Stimulated activated CD4-positive, alpha-beta T cell treated with anti-CD3 and anti-CD28 coated beads, Interleukin-12 subunit alpha, Interleukin-12 subunit beta, amount 100 ng/mL, for 4 hours (primary cell): ENCODE measurements around the gene EFNA4.

Source experiments
- DNase-seq: peaks from one replicate; pipeline ENCODE4 v3.0.0-alpha.2; 2020

Gene EFNA4, protein sequence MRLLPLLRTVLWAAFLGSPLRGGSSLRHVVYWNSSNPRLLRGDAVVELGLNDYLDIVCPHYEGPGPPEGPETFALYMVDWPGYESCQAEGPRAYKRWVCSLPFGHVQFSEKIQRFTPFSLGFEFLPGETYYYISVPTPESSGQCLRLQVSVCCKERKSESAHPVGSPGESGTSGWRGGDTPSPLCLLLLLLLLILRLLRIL

DNA sequence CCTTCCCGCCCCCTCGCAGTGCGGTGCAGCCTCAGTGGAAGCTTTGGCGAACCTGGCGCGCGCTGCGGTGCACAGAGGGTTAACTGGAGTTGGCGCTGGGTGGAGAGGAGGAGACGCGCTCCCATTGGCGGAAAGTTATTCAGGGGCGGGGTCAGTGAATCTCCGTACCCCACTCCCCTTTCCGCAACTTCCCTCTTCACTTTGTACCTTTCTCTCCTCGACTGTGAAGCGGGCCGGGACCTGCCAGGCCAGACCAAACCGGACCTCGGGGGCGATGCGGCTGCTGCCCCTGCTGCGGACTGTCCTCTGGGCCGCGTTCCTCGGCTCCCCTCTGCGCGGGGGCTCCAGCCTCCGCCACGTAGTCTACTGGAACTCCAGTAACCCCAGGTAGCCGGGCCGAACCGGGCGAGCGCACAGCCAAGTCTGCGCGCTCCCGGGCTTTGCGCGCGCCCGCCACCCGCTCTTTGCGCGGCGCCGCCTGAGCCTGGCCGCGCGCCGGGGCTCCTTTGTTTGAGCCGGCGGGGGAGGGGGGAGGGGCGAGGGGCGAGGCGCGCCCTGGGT, at the start of gene EFNA4:
TSS of gene EFNA4 (plus strand) at position 191 of the 561 bp plus-strand sequence. CDS start at position 275, 84 bp downstream.
- peak; percentile 78 for DNase-seq

DNA sequence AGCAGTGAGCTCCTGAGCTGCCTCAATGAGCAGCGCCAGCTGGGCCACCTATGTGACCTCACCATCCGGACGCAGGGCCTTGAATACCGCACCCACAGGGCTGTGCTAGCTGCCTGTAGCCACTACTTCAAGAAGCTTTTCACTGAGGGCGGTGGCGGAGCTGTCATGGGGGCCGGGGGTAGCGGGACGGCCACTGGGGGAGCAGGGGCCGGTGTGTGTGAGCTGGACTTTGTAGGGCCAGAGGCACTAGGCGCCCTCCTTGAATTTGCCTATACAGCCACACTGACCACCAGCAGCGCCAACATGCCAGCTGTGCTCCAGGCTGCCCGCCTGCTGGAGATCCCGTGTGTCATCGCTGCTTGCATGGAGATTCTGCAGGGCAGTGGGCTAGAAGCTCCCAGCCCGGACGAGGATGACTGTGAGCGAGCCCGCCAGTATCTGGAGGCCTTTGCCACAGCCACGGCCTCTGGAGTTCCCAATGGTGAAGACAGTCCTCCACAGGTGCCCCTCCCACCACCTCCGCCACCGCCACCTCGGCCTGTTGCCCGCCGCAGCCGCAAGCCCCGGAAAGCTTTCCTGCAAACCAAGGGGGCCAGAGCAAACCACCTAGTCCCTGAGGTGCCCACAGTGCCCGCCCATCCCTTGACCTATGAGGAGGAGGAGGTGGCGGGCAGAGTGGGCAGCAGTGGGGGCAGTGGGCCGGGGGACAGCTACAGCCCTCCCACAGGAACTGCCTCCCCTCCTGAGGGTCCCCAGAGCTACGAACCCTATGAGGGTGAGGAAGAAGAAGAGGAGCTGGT, 48.6 kb upstream of the EFNA4 start:
- no peak for DNase-seq

DNA sequence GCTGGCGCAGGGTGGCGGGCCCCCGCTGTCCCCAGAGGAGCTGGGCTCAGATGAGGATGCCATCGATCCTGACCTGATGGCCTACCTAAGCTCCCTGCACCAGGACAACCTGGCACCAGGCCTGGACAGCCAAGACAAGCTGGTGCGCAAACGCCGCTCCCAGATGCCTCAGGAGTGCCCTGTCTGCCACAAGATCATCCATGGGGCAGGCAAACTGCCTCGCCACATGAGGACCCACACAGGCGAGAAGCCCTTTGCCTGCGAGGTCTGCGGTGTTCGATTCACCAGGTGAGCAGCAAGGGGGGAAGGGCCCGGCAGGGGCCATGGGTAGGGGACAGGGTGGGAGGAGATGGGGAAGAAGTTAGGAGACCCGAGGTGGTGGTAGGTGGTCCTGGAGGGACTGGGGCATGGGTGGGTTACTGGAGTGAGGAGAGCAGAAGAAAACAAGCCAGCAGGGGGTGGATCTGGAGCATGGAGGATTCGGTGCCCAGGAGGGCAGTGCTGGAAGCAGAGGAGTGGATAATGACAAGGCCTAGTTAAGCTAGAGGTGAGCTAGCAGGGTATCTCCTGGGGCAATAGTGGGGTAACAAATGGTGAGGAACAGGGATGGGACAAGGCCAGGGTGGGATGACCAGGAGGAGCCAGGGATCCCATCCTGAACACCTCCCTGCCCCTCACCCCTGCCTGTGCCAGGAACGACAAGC, 47.9 kb upstream of the EFNA4 start:
- DNase-seq: no peak

DNA sequence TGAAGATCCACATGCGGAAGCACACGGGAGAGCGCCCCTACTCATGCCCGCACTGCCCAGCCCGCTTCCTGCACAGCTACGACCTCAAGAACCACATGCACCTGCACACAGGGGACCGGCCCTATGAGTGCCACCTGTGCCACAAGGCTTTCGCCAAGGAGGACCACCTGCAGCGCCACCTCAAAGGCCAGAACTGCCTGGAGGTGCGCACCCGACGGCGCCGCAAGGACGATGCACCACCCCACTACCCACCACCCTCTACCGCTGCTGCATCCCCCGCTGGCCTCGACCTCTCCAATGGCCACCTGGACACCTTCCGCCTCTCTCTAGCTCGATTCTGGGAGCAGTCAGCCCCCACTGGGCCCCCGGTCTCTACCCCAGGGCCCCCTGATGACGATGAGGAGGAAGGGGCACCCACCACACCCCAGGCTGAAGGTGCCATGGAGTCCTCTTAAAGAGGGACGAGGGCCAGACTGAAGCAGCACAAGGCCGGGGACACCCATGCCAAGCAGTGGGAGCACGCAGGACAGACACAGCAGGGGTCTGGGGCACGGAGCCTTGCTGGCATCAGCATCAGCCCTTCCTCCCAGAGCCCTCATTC, 47.2 kb upstream of the EFNA4 start:
- no peak for DNase-seq

DNA sequence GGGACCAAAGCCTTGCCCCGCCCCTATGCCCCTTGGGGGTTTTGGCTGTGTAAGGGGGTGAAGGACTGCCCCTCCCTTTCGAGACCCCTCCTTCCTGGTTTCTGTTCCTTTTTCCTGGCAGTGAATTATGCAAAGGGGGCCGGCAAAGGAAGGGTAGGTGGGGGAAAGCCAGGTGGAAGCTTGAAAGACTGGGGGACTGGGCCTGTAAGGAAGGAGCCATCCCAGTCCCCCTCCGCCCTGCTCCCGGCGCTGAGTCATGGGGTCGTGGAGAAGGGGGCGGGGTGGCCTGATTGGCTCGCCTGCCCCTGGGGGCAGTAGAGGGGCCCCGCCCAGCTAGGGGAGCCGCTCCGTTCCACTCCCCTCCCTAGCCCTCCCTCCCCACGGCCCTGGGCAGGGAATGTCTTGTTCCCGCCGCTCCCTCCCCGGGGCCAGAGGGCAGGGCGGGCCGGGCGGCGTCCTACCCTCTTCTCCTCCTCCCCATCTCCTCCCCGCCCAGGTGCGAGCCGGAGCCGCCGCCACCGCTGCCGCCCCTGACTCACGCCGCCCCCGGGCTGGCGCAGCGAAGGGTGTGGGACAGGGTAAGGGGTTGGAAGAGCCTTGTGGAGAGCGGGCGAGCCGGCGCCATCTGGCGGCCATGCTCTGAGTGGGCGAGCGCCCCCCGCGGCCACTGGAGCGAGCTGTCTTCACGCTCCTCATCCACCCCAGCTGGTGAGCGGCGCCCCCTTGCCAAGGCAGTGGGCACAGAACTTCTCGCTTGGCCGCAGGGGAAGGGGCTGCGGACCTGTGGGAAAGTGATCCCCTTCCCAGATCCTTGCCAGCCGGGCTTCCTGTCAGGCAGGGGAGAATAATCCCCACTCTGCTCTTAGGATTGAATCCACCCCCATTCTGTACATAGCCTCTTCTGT, 46.2 kb upstream of the EFNA4 start:
- peak; percentile 92 for DNase-seq

DNA sequence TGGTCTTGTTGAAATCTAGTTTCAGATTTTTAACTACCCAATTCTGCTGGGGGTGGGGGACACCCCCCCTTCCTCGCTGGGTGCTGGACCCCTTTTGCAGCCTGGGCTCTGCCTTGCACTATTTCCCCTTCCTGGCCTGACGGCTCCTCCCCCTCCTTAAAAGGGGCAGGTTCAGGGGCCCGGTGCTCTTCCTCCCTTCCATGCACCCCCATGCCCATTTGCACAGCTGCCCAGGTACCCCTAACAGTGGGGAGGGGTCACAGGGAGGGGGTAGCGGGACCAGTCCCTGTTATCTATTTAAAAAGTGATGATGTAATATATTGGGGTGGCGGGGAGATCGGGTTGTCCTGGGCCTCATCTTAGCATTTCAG, 45.6 kb upstream of the EFNA4 start:
- no peak for DNase-seq

DNA sequence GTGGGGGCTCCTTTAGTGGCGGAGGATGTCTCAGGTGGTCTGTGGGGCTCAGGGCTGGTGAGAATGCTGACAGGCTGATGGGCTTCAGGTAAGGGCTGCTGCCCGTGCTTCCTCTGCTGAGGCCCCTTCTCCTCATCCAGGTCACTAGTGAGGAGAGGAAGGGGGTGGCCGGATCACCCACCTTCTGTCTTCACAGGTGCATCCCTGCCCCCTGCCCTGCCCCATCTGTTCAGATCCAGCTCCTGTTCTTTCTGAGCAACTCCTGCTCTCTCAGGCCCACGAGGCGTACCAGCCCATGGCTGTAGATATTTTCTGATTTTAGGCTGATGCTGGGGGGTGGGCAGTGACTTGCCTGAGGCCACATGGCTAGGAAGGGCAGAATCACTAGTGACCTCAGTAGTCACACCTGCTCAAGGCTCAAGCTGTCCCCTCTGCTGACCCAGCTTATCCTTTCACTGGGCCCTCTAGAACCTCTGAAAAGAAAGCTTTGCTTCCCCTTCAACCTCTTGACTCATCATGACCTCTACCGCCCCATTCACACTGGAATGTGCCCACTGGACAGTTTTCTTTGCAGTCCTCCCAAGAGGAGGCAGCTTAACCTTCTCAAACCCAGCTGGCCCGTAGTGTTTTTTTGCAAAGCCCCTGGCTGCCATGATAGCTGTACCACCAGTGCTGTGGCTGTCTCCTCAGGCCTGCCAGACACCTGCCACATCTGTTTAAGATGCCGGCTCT, 44.8 kb upstream of the EFNA4 start:
- DNase-seq: no peak

DNA sequence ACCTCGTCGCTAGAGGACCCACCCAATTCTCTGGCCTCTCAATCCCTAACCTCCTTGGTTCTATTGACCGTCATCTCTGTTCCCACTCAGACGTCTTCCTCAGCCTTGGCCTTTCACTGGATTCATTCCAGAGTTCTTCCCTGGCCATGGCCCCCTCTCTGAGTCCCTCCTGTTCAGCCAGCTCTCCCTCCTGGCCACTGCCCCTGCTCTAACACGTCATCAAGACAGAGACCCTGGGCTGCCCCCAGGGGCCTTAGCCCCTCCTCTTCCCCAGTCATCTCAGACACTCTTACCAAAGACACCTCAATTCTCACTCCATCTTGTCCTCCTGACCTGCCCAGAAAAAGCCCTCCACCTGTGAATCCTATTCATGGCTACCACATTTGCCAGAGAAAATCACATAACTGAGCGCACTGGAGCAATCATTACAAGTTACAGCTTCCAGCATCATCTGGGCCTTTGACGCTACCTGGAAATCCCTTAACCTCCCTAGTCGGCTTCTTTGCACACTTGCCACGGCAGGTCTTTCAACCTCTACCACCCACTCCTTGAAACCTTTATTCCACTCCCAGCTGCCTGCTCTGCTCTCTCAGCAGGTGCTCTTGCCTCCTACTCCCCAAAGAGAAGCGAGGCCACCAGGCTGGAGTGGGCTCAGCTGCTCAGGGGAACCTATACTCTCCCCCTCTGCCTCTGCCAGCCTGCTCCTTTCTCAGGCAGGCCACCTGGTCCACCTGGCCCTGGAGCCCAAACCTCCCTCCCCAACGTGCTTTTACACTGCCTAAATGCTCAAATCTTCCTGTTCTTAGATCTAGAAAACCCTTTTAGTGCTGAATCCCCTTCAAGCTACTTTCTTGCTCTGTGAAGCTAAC, 43.9 kb upstream of the EFNA4 start:
- DNase-seq: no peak

DNA sequence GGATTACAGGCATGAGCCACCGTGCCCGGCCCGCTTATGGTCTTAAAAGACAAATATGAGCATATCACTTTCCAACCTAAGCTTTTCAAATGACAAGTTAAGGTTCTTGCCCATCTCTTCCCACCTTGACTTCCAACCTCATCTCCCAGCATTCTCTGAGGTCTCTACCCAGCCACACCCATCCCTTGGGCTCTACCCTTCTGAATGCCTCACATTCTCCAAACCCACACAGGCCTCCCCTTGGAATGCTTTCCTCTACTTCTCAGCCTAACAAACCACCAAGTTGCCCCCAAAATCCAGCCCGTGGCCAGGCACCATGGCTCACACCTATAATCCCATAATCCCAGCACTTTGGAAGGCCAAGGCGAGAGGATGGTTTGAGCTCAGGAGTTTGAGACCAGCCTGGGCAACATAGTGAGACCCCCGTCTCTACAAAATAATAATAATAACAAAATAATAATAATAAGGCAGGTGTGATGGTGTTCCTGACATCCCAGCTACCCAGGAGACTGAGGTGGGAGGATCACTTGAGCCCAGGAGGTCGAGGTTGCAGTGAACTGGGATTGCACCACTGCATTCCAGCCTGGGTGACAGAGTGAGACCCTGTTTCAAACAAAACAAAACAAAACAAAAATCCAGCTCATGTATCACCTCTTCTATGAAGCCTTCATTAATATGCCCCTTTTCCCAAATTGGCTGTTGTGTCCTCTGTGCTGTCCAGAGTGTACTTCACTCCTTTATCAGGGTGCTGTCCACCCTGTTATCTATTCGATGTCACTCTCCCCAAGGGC, 41.2 kb upstream of the EFNA4 start:
- DNase-seq: no peak

DNA sequence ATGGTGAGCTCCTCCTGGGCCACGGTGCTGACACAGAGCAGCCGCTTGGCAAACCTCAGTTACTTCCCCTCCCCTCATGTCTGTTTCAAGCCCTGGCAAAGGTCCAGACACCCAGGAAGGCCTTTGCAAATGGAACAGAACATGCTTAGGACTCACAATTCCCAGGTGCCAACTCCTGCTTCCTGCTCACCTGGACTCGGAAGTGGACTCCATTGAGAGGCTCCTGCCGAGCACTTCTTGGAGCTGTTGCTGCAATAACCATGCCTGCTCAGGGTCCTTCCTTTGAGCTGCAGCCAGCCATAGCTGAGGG, 40.7 kb upstream of the EFNA4 start:
- DNase-seq: no peak

DNA sequence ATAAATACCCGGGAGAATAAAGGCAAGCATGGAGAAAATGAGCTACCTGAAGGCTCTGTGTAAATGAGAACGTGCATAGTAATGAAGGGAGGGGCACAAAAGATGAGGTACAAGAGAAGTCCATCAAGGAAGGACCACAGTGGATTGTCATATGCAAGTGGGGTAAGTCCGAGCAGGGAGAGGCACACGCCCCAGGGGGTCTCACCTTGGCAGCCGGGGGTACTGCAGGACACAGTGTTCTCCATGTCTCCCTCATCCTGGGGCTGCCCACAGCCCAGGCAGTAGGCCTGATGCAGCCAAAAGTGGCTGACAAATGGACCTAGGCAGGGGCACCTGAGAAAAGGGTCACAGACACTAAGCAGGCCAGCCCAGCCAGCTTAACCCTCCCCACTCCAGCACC, 39.9 kb upstream of the EFNA4 start:
- DNase-seq: no peak

DNA sequence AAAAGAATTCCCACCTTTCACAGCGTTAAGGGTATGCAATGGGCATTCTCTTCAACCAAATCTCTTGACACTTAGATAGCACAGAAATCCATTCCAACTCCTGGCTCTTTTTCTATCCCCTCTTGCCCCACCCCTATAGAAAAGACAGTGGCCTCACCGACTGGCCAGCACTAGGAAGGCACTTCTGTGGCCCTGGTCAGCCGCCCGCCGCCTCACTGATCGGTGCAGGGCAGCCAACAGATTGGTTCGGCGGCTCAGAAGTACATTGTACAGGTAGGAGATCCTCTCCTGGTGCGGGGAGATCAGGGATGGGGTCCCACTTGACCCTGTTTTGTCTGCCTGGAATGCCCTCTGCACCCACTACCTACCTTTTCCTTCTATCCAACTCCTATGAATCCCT, 39.2 kb upstream of the EFNA4 start:
- DNase-seq: no peak

DNA sequence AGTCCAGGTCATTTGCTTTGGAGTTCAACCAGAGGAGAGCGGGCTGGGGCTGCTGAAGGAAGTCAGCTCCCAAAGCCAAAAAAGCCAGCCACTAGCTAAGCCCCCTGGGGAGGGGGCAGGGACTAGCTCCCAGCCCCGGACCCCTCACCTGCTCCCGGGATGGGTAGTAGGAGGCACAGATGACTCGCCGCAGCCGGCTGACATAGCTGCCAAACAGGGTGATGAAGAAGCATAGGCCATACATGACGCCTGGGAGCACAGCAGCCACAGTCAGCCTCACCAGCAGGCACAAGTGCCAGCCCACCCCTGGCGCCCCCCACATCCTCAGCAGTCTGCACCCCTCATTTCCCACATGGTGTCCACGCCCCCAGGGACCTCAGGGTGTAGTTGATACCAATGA, 37.4 kb upstream of the EFNA4 start:
- DNase-seq: no peak

DNA sequence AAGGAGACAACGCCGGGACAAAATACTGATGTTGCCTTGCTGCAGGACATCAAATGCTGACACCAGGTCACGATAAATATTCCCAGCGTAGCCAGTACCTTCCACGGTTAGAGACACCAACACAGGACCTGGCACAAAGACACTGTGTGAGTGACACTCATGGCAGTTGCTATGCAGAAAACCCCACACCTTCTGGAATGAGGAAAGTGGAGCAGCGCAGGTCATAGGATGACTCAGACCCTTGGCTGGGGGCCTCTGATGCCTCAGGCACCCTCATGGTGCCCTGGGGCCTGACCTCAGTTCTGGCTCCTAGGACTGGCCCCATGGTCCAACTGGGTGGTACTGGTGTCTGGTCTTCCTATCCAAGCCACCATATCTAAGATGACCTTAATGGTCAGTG, 37.0 kb upstream of the EFNA4 start:
- no peak for DNase-seq

DNA sequence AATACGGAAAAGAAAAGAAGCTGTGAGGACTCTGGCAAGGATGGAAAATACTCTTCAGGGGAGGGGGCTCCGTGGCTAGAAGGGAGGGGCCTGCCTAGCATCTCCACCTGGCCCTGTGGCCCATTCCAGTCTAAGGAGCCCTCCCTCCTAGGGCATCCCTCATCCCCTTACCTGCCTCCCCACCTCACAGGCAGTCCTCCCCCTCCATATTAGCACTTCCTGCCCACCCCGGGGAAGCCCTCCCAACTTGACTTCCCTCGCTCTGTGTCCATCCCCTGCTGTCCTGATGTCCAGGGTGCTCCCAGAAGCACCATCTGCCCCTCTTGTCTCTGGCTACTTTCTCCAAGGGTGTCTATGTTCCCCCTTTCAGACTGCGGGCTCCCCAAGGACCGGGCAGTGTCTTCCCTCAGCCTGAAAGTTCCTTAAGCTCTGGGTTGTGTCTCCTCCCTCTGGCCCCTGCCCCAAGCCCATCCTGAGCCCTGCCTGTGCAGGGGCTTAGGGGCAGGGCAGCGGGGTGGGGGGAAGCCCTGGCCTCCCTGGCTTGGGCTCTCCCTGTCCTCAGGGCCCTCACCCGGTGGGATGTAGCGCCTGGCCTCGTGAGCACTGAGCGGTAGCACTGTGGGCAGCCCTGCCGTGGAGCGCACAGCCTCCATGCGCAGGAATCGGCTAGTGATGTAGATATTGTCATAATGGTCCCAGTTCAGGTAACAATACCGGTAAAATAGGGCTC, 33.9 kb upstream of the EFNA4 start:
- no peak for DNase-seq

DNA sequence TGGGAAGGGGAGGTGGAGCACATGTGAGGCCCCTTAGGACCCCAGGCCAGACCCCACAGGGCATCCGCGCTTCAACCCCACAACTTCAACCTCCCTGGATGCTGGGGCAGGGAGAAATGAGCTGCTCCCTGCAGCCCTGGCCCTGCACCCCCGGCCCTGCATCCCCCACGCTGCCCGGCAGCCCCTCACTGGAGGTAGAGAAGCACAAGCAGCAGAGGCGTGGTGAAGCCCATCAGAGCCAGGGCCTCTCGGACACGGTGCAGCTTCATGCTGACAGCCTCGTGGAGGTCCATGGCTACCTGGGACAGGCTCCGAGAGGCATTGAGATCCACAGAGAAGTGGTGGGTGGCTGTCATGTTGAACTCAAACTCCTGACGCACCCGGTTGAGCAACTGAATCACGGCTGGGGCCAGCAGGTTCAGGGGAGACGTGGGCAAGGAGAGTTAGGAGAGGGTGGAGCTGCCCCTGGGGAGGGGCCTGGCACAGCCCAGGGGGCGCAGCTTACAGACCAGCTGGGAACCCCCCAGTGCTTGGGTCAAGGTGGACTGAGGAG, 33.2 kb upstream of the EFNA4 start:
- no peak for DNase-seq

DNA sequence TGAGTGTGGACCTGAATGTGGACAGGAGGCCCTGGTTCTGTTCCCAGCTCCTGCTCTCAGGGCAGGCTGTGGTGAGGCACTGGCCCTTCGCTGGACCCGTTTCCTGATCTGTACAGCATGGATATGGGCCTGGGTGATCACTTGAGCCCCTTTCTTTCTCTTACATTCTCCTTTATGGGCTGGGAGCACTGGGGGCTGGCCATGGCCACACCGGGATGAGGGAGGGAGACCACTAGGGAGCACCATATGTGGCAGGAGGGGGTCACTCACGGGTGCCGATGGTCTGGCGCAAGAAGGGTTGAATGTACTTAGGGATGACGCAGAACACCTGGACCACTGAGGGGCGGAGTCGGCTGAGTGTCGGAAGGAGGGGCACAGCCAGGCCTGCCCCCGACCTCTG, 32.6 kb upstream of the EFNA4 start:
- no peak for DNase-seq

DNA sequence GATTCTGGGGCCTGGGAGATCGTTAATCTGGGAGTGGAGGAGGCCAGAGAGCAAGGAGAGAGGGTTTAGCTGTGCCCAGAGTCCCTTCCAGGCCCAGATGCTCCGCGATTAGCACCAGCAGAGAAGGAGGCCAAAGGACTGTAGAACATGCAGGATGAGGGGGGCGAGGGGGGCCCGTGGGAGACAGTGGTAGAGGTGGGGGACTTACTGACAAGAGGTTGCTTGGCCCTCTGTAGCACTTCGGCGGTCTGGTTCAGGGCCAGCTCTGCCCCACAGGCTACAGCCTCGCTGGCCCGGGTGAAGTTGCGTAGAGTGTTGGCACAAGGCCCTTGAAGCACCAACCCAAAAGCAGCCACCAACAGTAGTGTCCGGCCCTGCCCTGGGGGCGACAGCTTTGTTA, 30.7 kb upstream of the EFNA4 start:
- no peak for DNase-seq

DNA sequence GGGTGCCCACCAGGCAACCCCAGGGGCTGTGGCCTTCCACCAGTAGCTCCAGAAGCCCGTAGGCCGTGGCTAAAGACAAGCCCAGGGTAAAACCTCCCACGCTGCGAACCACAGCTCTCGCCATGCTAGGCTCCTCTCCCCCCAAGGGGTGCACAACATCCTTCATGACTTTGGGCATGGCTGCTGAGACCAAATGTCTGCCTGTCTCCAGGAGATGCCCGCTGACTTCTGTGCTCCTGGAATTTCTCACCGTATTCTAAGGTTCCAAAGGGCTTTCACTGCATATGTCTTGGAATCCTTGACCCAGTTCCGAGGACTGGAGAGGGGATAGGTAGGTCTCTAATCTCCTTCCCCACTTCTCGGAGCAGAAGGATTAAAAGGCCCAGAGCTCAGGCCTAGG, 30.0 kb upstream of the EFNA4 start, which contains the start of the genes DCST1 and DCST2:
TSS of gene DCST1 (plus strand) at position 301 of the 400 bp plus-strand sequence. CDS start 213 bp downstream, outside the sequence.
TSS of gene DCST2 (minus strand) at position 258 of the 400 bp plus-strand sequence. CDS start at position 178, 80 bp downstream.
- DNase-seq: no peak
